NCI-H1048 (cell line): ENCODE data around the gene THRSP.
"Not testable (repeated sequence)": the region's sequence is repeated elsewhere in the genome, so short reads cannot be mapped to it uniquely, and the experiment has no call there.

ENCODE experiments used
- DNase-seq: peaks from one replicate; lab custom pipeline; 2025; lab: John Stamatoyannopoulos, UW

Gene THRSP

GRCh38 chr11:78066471-78066870 lies 2.8 kb downstream of the THRSP start:
- no peak for DNase-seq

GRCh38 chr11:78067704-78068103 lies 4.0 kb downstream of the THRSP start:
- no peak for DNase-seq

- DNase-seq, result no peak
Measured at GRCh38 chr11:78069465-78069864, 5.8 kb downstream of the THRSP start.

- no peak for DNase-seq
Measured at GRCh38 chr11:78070621-78071020, 7.0 kb downstream of the THRSP start.

- DNase-seq, result no peak
Measured at GRCh38 chr11:78071717-78072116, 8.1 kb downstream of the THRSP start.

- DNase-seq, result no peak
Measured at GRCh38 chr11:78072455-78072854, 8.8 kb downstream of the THRSP start.

- DNase-seq, result no peak
Measured at GRCh38 chr11:78074756-78075155, 11.1 kb downstream of the THRSP start.

GRCh38 chr11:78076733-78077403 lies 13.2 kb downstream of the THRSP start:
- no peak for DNase-seq

- DNase-seq, result not testable (repeated sequence)
Measured at GRCh38 chr11:78077592-78077991, 13.9 kb downstream of the THRSP start.

GRCh38 chr11:78078218-78079167 lies 14.8 kb downstream of the THRSP start:
- no peak for DNase-seq

- DNase-seq, result peak; percentile 27
Measured at GRCh38 chr11:78079232-78080083, 15.8 kb downstream of the THRSP start, which contains the start of gene NDUFC2. Gene NDUFC2, minus strand, starts transcription at chr11:78079862. Its CDS starts 118 bp downstream, at chr11:78079744.

GRCh38 chr11:78080084-78080817 lies 16.6 kb downstream of the THRSP start:
- no peak for DNase-seq

- DNase-seq, result no peak
Measured at GRCh38 chr11:78080818-78081495, 17.3 kb downstream of the THRSP start.

GRCh38 chr11:78081583-78081982 lies 17.9 kb downstream of the THRSP start:
- DNase-seq, result no peak

GRCh38 chr11:78082146-78082545 lies 18.5 kb downstream of the THRSP start:
- DNase-seq, result no peak

- no peak for DNase-seq
Measured at GRCh38 chr11:78083021-78083420, 19.4 kb downstream of the THRSP start.

GRCh38 chr11:78084506-78084905 lies 20.8 kb downstream of the THRSP start:
- not testable (repeated sequence) for DNase-seq

- DNase-seq, result no peak
Measured at GRCh38 chr11:78085972-78086371, 22.3 kb downstream of the THRSP start.

GRCh38 chr11:78086521-78087074 lies 22.9 kb downstream of the THRSP start:
- not testable (repeated sequence) for DNase-seq

- no peak for DNase-seq
Measured at GRCh38 chr11:78094250-78094649, 30.6 kb downstream of the THRSP start.
